CD4-positive, CD25-positive, alpha-beta regulatory T cell (primary cell): ENCODE results near the gene BEGAIN. TPM values are rescaled to one million over a fixed set of nuclear protein-coding genes. Genes with fewer than 3 reads are reported as not detected.

ENCODE experiments used
- ATAC-seq, 2 donors: fragments of 150-1000 bp; cut with Tn5 transposase; one replicate each; pipeline ENCODE4 v1.10.0; 2021; ENCODE audit warnings: low read depth in 2 of 2, moderate number of reproducible peaks in 2 of 2, moderate library complexity in 1 of 2
- DNase-seq, 3 donors: peaks; one replicate each; pipeline versions ENCODE4 v3.0.0 to v3.0.0-alpha.2; 2012 to 2022; ENCODE audit warnings: mixed read lengths in 1 of 3
- H3K27ac ChIP-seq: one replicate; pipeline ENCODE4 v1.7.0; 2013; ENCODE audit warnings: mild to moderate bottlenecking, low read length; ENCODE audit not compliant: insufficient read depth, poor library complexity, severe bottlenecking
- H3K27me3 ChIP-seq: one replicate; pipeline ENCODE4 v1.7.0; 2013; ENCODE audit warnings: low read length; ENCODE audit not compliant: control insufficient read depth, insufficient read depth
- H3K36me3 ChIP-seq: one replicate; pipeline ENCODE4 v1.7.0; 2013; ENCODE audit warnings: mild to moderate bottlenecking, low read length, moderate library complexity; ENCODE audit not compliant: control insufficient read depth, insufficient read depth
- H3K4me1 ChIP-seq: 2 replicates; pipeline ENCODE4 v1.7.0; 2013; ENCODE audit warnings: mild to moderate bottlenecking, low read length; ENCODE audit not compliant: insufficient read depth, control insufficient read depth, poor library complexity, severe bottlenecking
- H3K4me3 ChIP-seq: one replicate; pipeline ENCODE4 v1.7.0; 2013; ENCODE audit warnings: low read depth, mild to moderate bottlenecking, low read length, moderate library complexity
- H3K9me3 ChIP-seq, 2 experiments: 1 replicate in 1 of 2; 2 replicates in 1 of 2; pipeline ENCODE4 v1.7.0; 2013; ENCODE audit warnings: low read length in 2 of 2, mild to moderate bottlenecking in 1 of 2, moderate library complexity in 1 of 2; ENCODE audit not compliant: control insufficient read depth in 2 of 2
- H3K27ac Mint-ChIP-seq, 3 donors: one replicate each; pipeline ENCODE4 v1.8.0; 2020 to 2022; ENCODE audit warnings: mild to moderate bottlenecking in 3 of 3, mixed read lengths in 3 of 3, moderate library complexity in 2 of 3
- H3K27me3 Mint-ChIP-seq: one replicate; pipeline ENCODE4 v1.8.0; 2022; ENCODE audit warnings: mild to moderate bottlenecking, mixed read lengths
- H3K36me3 Mint-ChIP-seq: one replicate; pipeline ENCODE4 v1.8.0; 2020; ENCODE audit warnings: mixed read lengths
- H3K4me1 Mint-ChIP-seq, 4 donors: one replicate each; pipeline ENCODE4 v1.8.0; 2020 to 2022; ENCODE audit warnings: mixed read lengths in 4 of 4, mild to moderate bottlenecking in 1 of 4
- H3K4me3 Mint-ChIP-seq, 4 donors: one replicate each; pipeline ENCODE4 v1.8.0; 2020 to 2022; ENCODE audit warnings: mild to moderate bottlenecking in 4 of 4, mixed read lengths in 4 of 4, moderate library complexity in 3 of 4
- H3K9me3 Mint-ChIP-seq, 7 donors: one replicate each; pipeline ENCODE4 v1.8.0; 2020 to 2022; ENCODE audit warnings: mixed read lengths in 7 of 7, mild to moderate bottlenecking in 3 of 7, moderate library complexity in 2 of 7
- polyA plus RNA-seq, 4 donors: library from polyadenylated mRNA; unstranded; fragments of 300-500 nt; fragmentation: Illumina TruSeq; gene quantifications; one replicate each; pipeline ENCODE4 v1.2.3, GENCODE V29; 2021
- total RNA-seq: library from RNA; stranded (reverse); gene quantifications from one replicate; pipeline ENCODE4 v1.2.3, GENCODE V29; 2022

Gene BEGAIN
- total and polyA plus RNA-seq, 5 donors from 2014 or later, result 0.29 to 1.3 (median 0.50) TPM; not detected in 1

GRCh38 chr14:100530270-100531072 is 56.7 kb downstream of the BEGAIN start:
- Mint-ChIP-seq H3K4me1 (peaks cover 0 to 2% (median 1%) of the 10 kb centered on the region in 4 donors), H3K9me3 (no peaks in the 10 kb centered on the region), H3K27me3 (no peaks in the 10 kb centered on the region), H3K4me3 (no peak overlapping the region), H3K36me3 (peaks cover 6% of the 10 kb centered on the region), H3K27ac (no peak overlapping the region)
- DNase-seq (no peak), ATAC-seq (no peak)
- Histone ChIP-seq H3K36me3 (peaks cover 13% of the 10 kb centered on the region), H3K4me3 (no peak overlapping the region), H3K27me3 (no peaks in the 10 kb centered on the region), H3K27ac (no peak overlapping the region), H3K9me3 (no peaks in the 10 kb centered on the region), H3K4me1 (no peaks in the 10 kb centered on the region)

- no peaks in the 10 kb centered on the region for H3K9me3 ChIP-seq
- no peaks in the 10 kb centered on the region for H3K27me3 ChIP-seq
- H3K36me3 Mint-ChIP-seq, result peaks cover 6% of the 10 kb centered on the region
- H3K27me3 Mint-ChIP-seq, result no peaks in the 10 kb centered on the region
- no peak overlapping the region for H3K27ac ChIP-seq
- peaks cover 13% of the 10 kb centered on the region for H3K36me3 ChIP-seq
- no peak overlapping the region for H3K4me3 ChIP-seq
- no peak for ATAC-seq
- H3K4me3 Mint-ChIP-seq, result no peak overlapping the region
- no peaks in the 10 kb centered on the region for H3K9me3 Mint-ChIP-seq
- no peaks in the 10 kb centered on the region for H3K4me1 ChIP-seq
- H3K27ac Mint-ChIP-seq, result no peak overlapping the region
- peaks cover 0 to 2% (median 1%) of the 10 kb centered on the region in 4 donors for H3K4me1 Mint-ChIP-seq
- no peak for DNase-seq
Observed at GRCh38 chr14:100529561-100530031, 57.6 kb downstream of the BEGAIN start.

- ATAC-seq (no peak), DNase-seq (no peak)
- Mint-ChIP-seq H3K27me3 (no peaks in the 10 kb centered on the region), H3K4me1 (peaks cover 0 to 2% (median 0%) of the 10 kb centered on the region in 4 donors), H3K36me3 (peaks cover 6% of the 10 kb centered on the region), H3K27ac (no peak overlapping the region), H3K9me3 (no peaks in the 10 kb centered on the region), H3K4me3 (no peak overlapping the region)
- Histone ChIP-seq H3K4me1 (no peaks in the 10 kb centered on the region), H3K9me3 (no peaks in the 10 kb centered on the region), H3K4me3 (no peak overlapping the region), H3K36me3 (peaks cover 13% of the 10 kb centered on the region), H3K27me3 (no peaks in the 10 kb centered on the region), H3K27ac (no peak overlapping the region)
Observed at GRCh38 chr14:100528962-100529560, 58.2 kb downstream of the BEGAIN start.

- no peak overlapping the region for H3K27ac Mint-ChIP-seq
- Histone ChIP-seq H3K27me3 (no peaks in the 10 kb centered on the region), H3K9me3 (no peaks in the 10 kb centered on the region)
Observed at GRCh38 chr14:100526632-100527031, 60.6 kb downstream of the BEGAIN start.

GRCh38 chr14:100526057-100526456 is 61.2 kb downstream of the BEGAIN start:
- no peaks in the 10 kb centered on the region for H3K4me1 ChIP-seq
- DNase-seq, result no peak
- H3K36me3 ChIP-seq, result peaks cover 13% of the 10 kb centered on the region
- Mint-ChIP-seq H3K27ac (no peak overlapping the region), H3K27me3 (no peaks in the 10 kb centered on the region), H3K9me3 (no peaks in the 10 kb centered on the region), H3K4me1 (no peaks in the 10 kb centered on the region), H3K4me3 (no peak overlapping the region), H3K36me3 (peaks cover 6% of the 10 kb centered on the region)
- H3K4me3 ChIP-seq, result no peak overlapping the region
- ATAC-seq, result no peak
- H3K9me3 ChIP-seq, result no peaks in the 10 kb centered on the region
- H3K27ac ChIP-seq, result no peak overlapping the region
- H3K27me3 ChIP-seq, result no peaks in the 10 kb centered on the region

More at GRCh38 chr14:100526632-100527031, 60.6 kb downstream of the BEGAIN start:
- no peaks in the 10 kb centered on the region for H3K27me3 Mint-ChIP-seq
- ATAC-seq (no peak), DNase-seq (no peak)
- H3K36me3 Mint-ChIP-seq, result peaks cover 6% of the 10 kb centered on the region
- no peaks in the 10 kb centered on the region for H3K4me1 ChIP-seq
- H3K4me1 Mint-ChIP-seq, result no peaks in the 10 kb centered on the region
- no peaks in the 10 kb centered on the region for H3K9me3 Mint-ChIP-seq
- H3K4me3 Mint-ChIP-seq, result no peak overlapping the region
- no peak overlapping the region for H3K27ac ChIP-seq
- H3K36me3 ChIP-seq, result peaks cover 13% of the 10 kb centered on the region
- H3K4me3 ChIP-seq, result no peak overlapping the region

GRCh38 chr14:100525615-100526014 is 61.6 kb downstream of the BEGAIN start:
- no peak overlapping the region for H3K27ac ChIP-seq
- no peak overlapping the region for H3K4me3 ChIP-seq
- Mint-ChIP-seq H3K9me3 (no peaks in the 10 kb centered on the region), H3K36me3 (peaks cover 3% of the 10 kb centered on the region), H3K4me3 (no peak overlapping the region), H3K27me3 (no peaks in the 10 kb centered on the region), H3K4me1 (no peaks in the 10 kb centered on the region), H3K27ac (no peak overlapping the region)
- ATAC-seq, result no peak
- no peaks in the 10 kb centered on the region for H3K27me3 ChIP-seq
- H3K4me1 ChIP-seq, result no peaks in the 10 kb centered on the region
- peaks cover 13% of the 10 kb centered on the region for H3K36me3 ChIP-seq
- no peak for DNase-seq
- no peaks in the 10 kb centered on the region for H3K9me3 ChIP-seq

- Mint-ChIP-seq H3K4me3 (no peak overlapping the region), H3K9me3 (no peaks in the 10 kb centered on the region), H3K36me3 (peaks cover 3% of the 10 kb centered on the region), H3K4me1 (no peaks in the 10 kb centered on the region), H3K27ac (no peak overlapping the region), H3K27me3 (no peaks in the 10 kb centered on the region)
- no peak overlapping the region for H3K4me3 ChIP-seq
- H3K27me3 ChIP-seq, result no peaks in the 10 kb centered on the region
- no peaks in the 10 kb centered on the region for H3K4me1 ChIP-seq
- ATAC-seq (no peak), DNase-seq (peak in 2 of 3 donors; percentile 23 to 29)
- peaks cover 13% of the 10 kb centered on the region for H3K36me3 ChIP-seq
- no peak overlapping the region for H3K27ac ChIP-seq
- no peaks in the 10 kb centered on the region for H3K9me3 ChIP-seq
Observed at GRCh38 chr14:100524933-100525243, 62.3 kb downstream of the BEGAIN start.
